ENCODE results near the gene TMEM271.
A peak's percentile ranks its signal among the peaks of the same experiment; 100 is the strongest.
"Not testable (repeated sequence)": the region's sequence is repeated elsewhere in the genome, so short reads cannot be mapped to it uniquely, and the experiment has no call there.

TMEM271 gene

GRCh38 chr4:609400-610050 is 33.4 kb upstream of the TMEM271 start:
- DNase-seq = no peak

DNA sequence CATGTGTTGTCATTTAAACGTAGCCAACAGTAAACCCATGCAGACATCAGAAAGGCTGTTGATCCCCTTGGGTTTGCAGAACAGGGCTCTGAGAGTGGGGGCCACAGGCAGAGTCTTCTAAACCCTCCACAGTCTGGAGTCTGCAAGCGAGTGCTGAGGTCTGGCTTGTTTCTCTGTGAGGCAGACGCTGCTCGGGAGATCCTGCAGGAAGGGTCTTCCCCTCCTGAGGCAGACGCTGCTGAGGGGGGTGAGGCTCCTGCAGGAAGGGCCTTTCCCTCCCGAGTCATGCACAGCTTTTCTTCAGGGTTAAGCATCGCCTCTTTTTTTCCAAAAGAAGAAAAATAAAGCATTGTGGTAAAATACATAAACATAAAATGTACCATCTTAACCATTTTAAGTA is 32.1 kb upstream of the TMEM271 start:
- DNase-seq = no peak

DNA sequence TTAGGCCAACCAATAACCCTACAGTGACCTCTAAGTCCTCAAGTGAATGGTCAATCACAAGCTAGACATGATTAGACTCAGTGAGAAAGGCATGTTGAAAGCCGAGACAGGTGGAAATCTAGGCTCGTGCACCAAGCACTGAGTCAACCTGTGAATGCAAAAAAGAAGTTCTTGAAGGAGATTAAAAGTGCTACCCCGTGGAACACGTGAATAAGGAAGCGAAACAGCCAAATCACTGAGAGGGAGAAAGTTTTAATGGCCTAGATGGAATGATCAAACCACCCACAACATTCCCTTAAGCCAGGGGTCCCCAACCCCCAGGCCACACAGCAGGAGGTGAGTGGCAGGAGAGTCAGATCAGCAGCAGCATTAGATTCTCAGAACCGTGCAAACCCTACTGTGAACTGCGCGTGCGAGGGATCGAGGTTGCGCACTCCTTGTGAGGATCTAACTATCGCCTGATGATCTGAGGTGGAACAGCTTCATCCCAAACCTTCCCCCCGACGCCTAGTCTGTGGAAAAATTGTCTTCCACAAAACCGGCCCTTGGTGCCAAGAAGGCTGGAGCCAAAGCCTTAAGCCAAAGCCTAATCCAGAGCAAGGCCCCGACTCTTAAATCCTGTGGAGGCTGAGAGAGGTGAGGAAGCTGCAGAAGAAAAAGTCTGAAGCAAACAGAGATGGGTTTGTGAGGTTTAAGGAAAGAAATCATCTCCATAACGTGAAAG is 29.8 kb upstream of the TMEM271 start:
- no peak for DNase-seq

DNA sequence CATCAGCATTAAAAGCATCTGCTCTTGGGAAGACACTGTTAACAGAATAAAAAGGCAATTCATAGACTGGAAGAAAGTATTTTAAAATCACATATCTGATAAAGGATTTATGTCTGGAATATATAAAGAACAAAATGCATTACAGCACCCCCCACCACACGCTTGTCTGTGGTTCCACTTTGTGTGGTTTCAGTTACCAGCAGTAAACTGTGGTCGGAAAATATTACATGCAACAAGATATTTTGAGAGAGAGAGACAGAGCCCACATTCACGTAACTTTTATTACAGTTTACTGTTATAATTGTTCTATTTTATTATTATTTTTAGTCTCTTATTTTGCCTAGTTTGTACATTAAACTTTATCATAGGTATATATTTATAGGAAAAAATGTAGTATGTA is 28.0 kb upstream of the TMEM271 start:
- DNase-seq = no peak

DNA sequence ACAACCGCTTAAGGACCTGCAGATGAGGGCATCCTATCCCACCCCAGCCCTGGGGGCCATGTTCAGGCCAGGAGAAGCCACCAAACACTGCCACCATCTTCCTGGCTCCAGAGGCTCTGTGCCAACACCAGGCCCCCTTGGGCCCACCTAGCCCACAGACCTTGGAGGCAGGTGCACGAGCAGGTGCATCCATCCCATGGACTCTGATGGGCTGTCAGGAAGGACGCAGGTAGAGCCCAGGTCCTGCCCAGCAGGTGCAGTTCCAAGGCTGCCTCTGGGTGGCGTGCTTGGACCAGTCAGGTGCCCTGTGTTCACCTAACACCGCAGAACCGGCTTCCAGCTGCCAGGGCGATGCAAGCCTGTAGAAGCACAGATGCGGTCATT is 26.5 kb upstream of the TMEM271 start:
- DNase-seq = peak; percentile 56

- no peak for DNase-seq
These were observed 25.8 kb upstream of the TMEM271 start for GRCh38 chr4:601612-602558.

DNA sequence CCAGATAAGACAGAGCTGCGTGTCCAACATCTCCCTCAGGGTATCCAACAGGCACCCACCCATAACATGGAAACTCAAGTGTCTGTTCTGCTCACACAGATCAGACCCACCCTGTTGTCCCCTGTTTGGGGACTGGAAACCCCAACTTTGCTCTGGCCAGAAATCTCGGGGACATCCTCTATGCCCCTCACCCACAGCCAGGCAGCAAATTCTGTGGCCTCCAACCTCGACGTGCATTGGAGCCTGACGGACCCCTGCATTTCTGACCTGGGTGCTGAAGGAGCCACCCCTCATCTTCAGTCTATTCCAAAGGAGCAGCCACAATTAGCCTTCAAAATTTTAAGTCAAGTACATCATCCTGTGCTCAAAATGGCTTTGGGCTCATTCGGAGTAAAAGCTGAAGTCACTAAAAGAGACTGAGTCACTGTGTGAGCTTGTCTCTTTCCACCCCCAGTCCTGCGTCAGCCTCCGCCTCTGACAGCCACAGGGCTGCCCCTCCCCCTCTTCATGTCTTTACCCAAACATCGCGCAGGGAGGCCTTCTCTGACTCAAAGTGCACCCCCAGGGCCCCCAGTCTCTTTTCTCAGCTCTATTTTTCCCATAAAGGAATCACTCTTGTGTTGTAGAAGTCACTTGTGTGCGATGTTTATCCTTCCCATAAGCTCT is 24.9 kb upstream of the TMEM271 start:
- no peak for DNase-seq

- DNase-seq = no peak
These were observed 24.1 kb upstream of the TMEM271 start for GRCh38 chr4:600166-600565.

DNA sequence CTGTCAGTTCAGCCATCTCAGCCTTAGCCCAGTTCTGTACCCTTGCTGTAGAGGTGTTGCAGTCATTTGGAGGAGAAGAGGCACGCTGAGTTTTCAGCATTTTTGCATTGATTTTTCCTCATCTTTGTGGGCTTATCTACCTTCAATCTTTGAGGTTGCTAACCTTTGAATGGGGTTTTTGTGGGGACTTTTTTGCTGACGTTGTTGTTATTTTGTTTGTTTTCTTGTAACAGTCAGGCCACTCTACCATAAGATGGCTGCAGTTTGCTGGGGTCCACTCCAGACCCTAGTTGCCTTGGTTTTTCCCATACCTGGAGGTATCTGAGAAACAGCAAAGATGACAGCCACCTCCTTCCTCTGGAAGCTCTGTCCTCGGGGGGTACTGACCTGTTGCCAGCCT is 22.8 kb upstream of the TMEM271 start:
- DNase-seq = no peak

DNA sequence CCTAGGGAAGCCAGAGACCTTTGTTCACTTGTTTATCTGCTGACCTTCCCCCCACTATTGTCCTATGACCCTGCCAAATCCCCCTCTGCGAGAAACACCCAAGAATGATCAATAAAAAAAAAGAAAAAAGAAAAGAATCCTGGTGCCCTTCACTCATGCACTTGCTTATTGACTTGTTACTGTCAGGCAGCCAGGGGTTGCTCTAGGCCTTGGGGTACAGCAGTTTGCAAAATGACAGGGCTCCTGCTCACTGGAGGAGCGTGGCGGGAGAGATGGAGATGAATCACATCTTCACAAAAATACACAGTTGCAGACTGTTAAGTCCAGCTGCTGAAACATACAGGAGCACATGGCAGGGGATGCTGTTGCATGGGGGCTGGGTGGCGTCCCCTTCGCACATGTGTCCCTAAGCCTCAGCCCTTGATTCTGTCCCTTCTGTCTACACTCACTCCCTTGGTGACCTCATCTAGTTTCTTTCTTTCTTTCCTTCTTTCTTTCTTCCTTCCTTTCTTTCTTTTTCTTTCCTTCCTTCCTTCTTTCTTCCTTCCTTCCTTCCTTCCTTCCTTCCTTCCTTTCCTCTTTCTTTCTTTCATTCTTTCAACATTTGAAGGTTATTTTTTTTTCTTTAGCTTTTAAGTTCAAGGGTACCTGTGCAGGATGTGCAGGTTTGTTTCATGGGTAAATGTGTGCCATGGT is 16.9 kb upstream of the TMEM271 start:
- DNase-seq = no peak

- not testable (repeated sequence) for DNase-seq
These were observed 16.1 kb upstream of the TMEM271 start for GRCh38 chr4:592178-592577.

- no peak for DNase-seq
These were observed 14.3 kb upstream of the TMEM271 start for GRCh38 chr4:590313-590841.

GRCh38 chr4:589219-589963 is 13.3 kb upstream of the TMEM271 start:
- DNase-seq = no peak

DNA sequence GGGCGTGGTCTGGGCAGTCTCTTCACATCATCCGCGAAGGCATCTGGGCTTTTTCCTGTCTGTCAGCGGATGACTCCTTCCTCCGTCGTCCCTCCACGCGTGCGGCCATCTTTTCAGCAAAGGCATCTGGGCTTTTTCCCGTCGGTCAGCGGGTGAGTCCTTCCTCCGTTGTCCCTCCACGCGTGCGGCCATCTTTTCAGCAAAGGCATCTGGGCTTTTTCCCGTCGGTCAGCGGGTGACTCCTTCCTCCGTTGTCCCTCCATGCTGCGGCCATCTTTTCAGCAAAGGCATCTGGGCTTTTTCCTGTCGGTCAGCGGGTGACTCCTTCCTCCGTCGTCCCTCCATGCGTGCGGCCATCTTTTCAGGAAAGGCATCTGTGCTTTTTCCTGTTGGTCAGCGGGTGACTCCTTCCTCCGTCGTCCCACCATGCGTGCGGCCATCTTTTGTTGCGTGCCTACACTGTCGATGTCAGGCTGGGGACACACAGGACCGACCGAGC is 12.3 kb upstream of the TMEM271 start:
- DNase-seq = no peak

DNA sequence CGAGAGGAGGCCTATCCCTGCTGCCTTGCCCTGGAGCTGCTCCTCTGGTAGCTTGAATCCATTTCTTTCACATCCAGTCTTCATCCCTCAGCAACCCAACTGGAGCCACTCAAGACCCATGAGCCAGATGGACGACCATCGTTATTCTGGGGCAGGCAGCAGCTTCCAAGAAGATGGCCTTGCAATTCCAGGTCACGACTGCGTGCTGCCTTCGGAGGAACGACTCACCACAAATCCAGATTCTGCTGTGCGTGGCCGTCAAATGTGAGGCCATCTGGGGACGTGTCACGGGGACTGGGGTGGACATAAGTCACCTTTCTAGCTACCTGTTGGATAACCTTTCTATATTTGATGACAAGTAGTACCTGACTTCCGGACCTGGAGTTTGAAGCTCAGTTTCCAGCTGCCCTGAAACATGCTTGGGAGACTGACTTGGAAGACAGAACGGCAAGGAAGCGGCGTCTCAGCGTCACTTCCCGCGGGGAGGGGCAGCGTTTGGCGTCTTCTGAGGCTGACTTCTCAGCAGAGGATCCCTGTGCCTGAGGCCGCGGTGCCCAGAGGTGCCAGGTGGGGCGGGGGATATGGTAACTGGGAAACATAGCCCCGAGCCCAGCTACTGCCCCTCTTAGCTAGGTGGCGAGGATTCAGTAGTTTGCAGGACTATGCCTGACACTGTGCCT is 11.7 kb upstream of the TMEM271 start:
- no peak for DNase-seq

DNA sequence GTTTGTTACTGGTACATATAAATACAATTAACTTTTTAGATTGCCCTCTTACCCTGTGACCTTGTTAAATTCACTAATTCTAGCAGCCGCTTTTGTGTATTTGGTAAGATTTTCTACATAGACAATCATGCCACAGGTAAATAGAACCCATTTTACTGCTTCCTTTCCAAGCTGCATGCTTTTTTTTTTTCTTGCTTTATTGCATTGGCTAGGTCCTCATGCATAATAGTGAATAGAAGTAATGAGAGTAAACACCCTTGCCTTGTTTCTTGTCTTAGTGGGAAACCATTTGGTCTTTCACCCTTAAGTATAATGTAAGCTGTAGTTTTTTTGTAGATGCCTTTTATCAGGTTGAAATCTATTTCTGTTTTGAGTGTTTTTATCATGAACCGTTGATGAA is 7.7 kb upstream of the TMEM271 start:
- DNase-seq = no peak

DNA sequence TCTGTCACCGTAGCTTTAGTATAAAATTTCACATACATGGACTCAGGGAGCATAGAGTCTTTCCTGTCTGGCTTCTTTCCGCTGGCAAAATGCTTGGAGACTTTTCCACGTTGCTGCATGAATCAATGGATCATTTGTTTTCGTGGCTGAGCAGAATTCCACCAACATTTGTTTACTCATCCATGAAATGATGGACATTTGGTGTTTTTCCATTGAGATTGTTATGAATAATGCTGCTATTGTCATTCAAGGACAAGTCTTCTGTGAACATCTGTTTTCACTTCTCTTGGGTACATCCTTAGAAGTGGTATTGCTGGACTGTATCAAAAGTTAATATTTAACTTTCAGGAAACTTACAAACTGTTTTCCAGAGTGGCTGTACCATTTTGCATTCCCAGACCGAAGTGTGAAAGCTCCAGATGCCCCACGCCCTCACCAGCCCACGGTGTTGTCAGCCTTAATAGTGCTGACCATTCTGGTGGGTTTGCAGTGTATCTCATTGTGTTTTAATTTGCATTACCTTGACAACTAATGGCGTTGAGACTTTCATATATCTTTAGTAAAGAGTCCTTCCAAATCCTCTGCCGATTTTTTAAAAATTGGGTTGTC is 5.8 kb upstream of the TMEM271 start:
- DNase-seq = no peak

GRCh38 chr4:581181-581580 is 5.1 kb upstream of the TMEM271 start:
- DNase-seq = no peak

GRCh38 chr4:579543-580175 is 3.6 kb upstream of the TMEM271 start:
- no peak for DNase-seq

Data from activated gamma-delta T cell treated with Interleukin-2 at 50 U/mL for 16 hours (primary cell).